NCI-H446 treated with DMSO at 0.1 percent for 48 hours (cell line): ENCODE measurements around the gene ZNRF4.
A peak's percentile ranks its signal among the peaks of the same experiment; 100 is the strongest.
"Not testable (repeated sequence)": the region's sequence is repeated elsewhere in the genome, so short reads cannot be mapped to it uniquely, and the experiment has no call there.

Source experiments
- DNase-seq: peaks from one replicate; lab custom pipeline; 2025; lab: John Stamatoyannopoulos, UW

Gene ZNRF4

GRCh38 chr19:5477451-5478215 lies 22.4 kb downstream of the ZNRF4 start:
- DNase-seq, result no peak

- no peak for DNase-seq
Observed at GRCh38 chr19:5478241-5478924, 23.2 kb downstream of the ZNRF4 start.

- no peak for DNase-seq
Observed at GRCh38 chr19:5478925-5479588, 23.8 kb downstream of the ZNRF4 start.

GRCh38 chr19:5479958-5480357 lies 24.7 kb downstream of the ZNRF4 start:
- DNase-seq, result peak; percentile 20

GRCh38 chr19:5480427-5480836 lies 25.2 kb downstream of the ZNRF4 start:
- no peak for DNase-seq

GRCh38 chr19:5481957-5482356 lies 26.7 kb downstream of the ZNRF4 start:
- no peak for DNase-seq

- DNase-seq, result peak; percentile 49
Observed at GRCh38 chr19:5484398-5485285, 29.4 kb downstream of the ZNRF4 start.

- no peak for DNase-seq
Observed at GRCh38 chr19:5485286-5485636, 30.0 kb downstream of the ZNRF4 start.

- not testable (repeated sequence) for DNase-seq
Observed at GRCh38 chr19:5485658-5486057, 30.4 kb downstream of the ZNRF4 start.

- no peak for DNase-seq
Observed at GRCh38 chr19:5487222-5487621, 32.0 kb downstream of the ZNRF4 start.

GRCh38 chr19:5489551-5489950 lies 34.3 kb downstream of the ZNRF4 start:
- DNase-seq, result no peak

GRCh38 chr19:5491565-5491964 lies 36.3 kb downstream of the ZNRF4 start:
- no peak for DNase-seq

- no peak for DNase-seq
Observed at GRCh38 chr19:5492281-5492634, 37.0 kb downstream of the ZNRF4 start.

GRCh38 chr19:5492635-5493409 lies 37.6 kb downstream of the ZNRF4 start:
- no peak for DNase-seq

GRCh38 chr19:5494773-5495172 lies 39.6 kb downstream of the ZNRF4 start:
- no peak for DNase-seq

GRCh38 chr19:5495792-5496191 lies 40.6 kb downstream of the ZNRF4 start:
- DNase-seq, result no peak

- no peak for DNase-seq
Observed at GRCh38 chr19:5497297-5497696, 42.1 kb downstream of the ZNRF4 start.

- no peak for DNase-seq
Observed at GRCh38 chr19:5498830-5499550, 43.8 kb downstream of the ZNRF4 start.

- DNase-seq, result no peak
Observed at GRCh38 chr19:5501907-5502306, 46.7 kb downstream of the ZNRF4 start.

GRCh38 chr19:5503598-5503997 lies 48.4 kb downstream of the ZNRF4 start:
- no peak for DNase-seq

GRCh38 chr19:5504114-5504513 lies 48.9 kb downstream of the ZNRF4 start:
- no peak for DNase-seq
